Ishikawa (cell line): ENCODE results near the gene HAND1.

ENCODE experiments used
- MAX ChIP-seq: IDR thresholded peaks from 2 replicates; pipeline ENCODE4 v1.6.1; 2012
- REST ChIP-seq: IDR thresholded peaks from 2 replicates; pipeline ENCODE4 v1.6.1; 2012; ENCODE audit warnings: low read depth, mild to moderate bottlenecking

- TF ChIP-seq MAX (no peak), REST (no peak)
Measured at GRCh38 chr5:154474396-154475334, 3.4 kb downstream of the HAND1 start.
